ENCODE measurements around the gene PRUNE2. TPM values are rescaled to one million over a fixed set of nuclear protein-coding genes. Genes with fewer than 3 reads are reported as not detected.

PRUNE2 gene
- total RNA-seq, 1 experiment from 2014 or later = 3.5 TPM

GRCh38 chr9:76607730-76608436 lies 298.0 kb downstream of the PRUNE2 start:
- Histone ChIP-seq H3K4me3 (ENCODE audit: low read depth, low read length) (no peak overlapping the region), H3K27me3 (replicated peaks; ENCODE audit: control insufficient read depth, insufficient read depth, low read length) (no peaks in the 10 kb centered on the region), H3K4me1 (no peaks in the 10 kb centered on the region), H3K36me3 (ENCODE audit: control insufficient read depth, insufficient read depth, low read length) (no peaks in the 10 kb centered on the region), H3K9me3 (no peaks in the 10 kb centered on the region)
- Mint-ChIP-seq H3K4me1 (ENCODE audit: low read depth, unreplicated experiment) (no peaks in the 10 kb centered on the region), H3K4me3 (ENCODE audit: unreplicated experiment) (no peak overlapping the region), H3K27ac (ENCODE audit: unreplicated experiment) (no peak overlapping the region), H3K36me3 (ENCODE audit: insufficient read depth, unreplicated experiment) (no peaks in the 10 kb centered on the region), H3K27me3 (ENCODE audit: insufficient read depth, unreplicated experiment) (no peaks in the 10 kb centered on the region), H3K9me3 (ENCODE audit: unreplicated experiment) (no peaks in the 10 kb centered on the region)
- no peak for DNase-seq
- intact Hi-C loops (cut with micrococcal nuclease; ENCODE audit: unreplicated experiment) = no loop called here
- CTCF ChIA-PET = no interaction called here
- no peak for TF ChIP-seq CTCF (IDR thresholded peaks at IDR 0.05; ENCODE audit: insufficient read depth in 1 of 2, low read depth in 1 of 2, low read length in 1 of 2, severe bottlenecking in 1 of 2, unreplicated experiment in 1 of 2)
- BruUV-seq (replicated peaks) = no TSS peak
- POLR2A ChIA-PET = no interaction called here

- Histone ChIP-seq H3K27me3 (replicated peaks; ENCODE audit: control insufficient read depth, insufficient read depth, low read length) (no peaks in the 10 kb centered on the region), H3K9me3 (no peaks in the 10 kb centered on the region), H3K4me3 (ENCODE audit: low read depth, low read length) (no peak overlapping the region), H3K4me1 (no peaks in the 10 kb centered on the region), H3K36me3 (ENCODE audit: control insufficient read depth, insufficient read depth, low read length) (no peaks in the 10 kb centered on the region)
- ChIA-PET POLR2A (no interaction called here), CTCF (no interaction called here)
- H3K9me3 Mint-ChIP-seq (ENCODE audit: unreplicated experiment) = no peaks in the 10 kb centered on the region
- BruUV-seq (replicated peaks) = no TSS peak
- H3K4me3 Mint-ChIP-seq (ENCODE audit: unreplicated experiment) = no peak overlapping the region
- H3K27ac Mint-ChIP-seq (ENCODE audit: unreplicated experiment) = no peak overlapping the region
- H3K36me3 Mint-ChIP-seq (ENCODE audit: insufficient read depth, unreplicated experiment) = no peaks in the 10 kb centered on the region
- no peaks in the 10 kb centered on the region for H3K4me1 Mint-ChIP-seq (ENCODE audit: low read depth, unreplicated experiment)
- DNase-seq = no peak
- TF ChIP-seq CTCF (IDR thresholded peaks at IDR 0.05; ENCODE audit: insufficient read depth in 1 of 2, low read depth in 1 of 2, low read length in 1 of 2, severe bottlenecking in 1 of 2, unreplicated experiment in 1 of 2) = no peak
- H3K27me3 Mint-ChIP-seq (ENCODE audit: insufficient read depth, unreplicated experiment) = no peaks in the 10 kb centered on the region
- intact Hi-C loops (cut with micrococcal nuclease; ENCODE audit: unreplicated experiment) = no loop called here
Measured at GRCh38 chr9:76605321-76605900, 300.5 kb downstream of the PRUNE2 start.

GRCh38 chr9:76603931-76604570 lies 301.9 kb downstream of the PRUNE2 start:
- intact Hi-C loops (cut with micrococcal nuclease; ENCODE audit: unreplicated experiment) = no loop called here

More at GRCh38 chr9:76603931-76604570, 301.9 kb downstream of the PRUNE2 start:
- Histone ChIP-seq H3K4me1 (no peaks in the 10 kb centered on the region), H3K27me3 (replicated peaks; ENCODE audit: control insufficient read depth, insufficient read depth, low read length) (no peaks in the 10 kb centered on the region), H3K36me3 (ENCODE audit: control insufficient read depth, insufficient read depth, low read length) (no peaks in the 10 kb centered on the region), H3K9me3 (no peaks in the 10 kb centered on the region), H3K4me3 (ENCODE audit: low read depth, low read length) (no peak overlapping the region)
- ChIA-PET CTCF (no interaction called here), POLR2A (no interaction called here)
- no peaks in the 10 kb centered on the region for H3K36me3 Mint-ChIP-seq (ENCODE audit: insufficient read depth, unreplicated experiment)
- no peak overlapping the region for H3K4me3 Mint-ChIP-seq (ENCODE audit: unreplicated experiment)
- no peaks in the 10 kb centered on the region for H3K4me1 Mint-ChIP-seq (ENCODE audit: low read depth, unreplicated experiment)
- TF ChIP-seq CTCF (IDR thresholded peaks at IDR 0.05; ENCODE audit: insufficient read depth in 1 of 2, low read depth in 1 of 2, low read length in 1 of 2, severe bottlenecking in 1 of 2, unreplicated experiment in 1 of 2) = no peak
- no peak overlapping the region for H3K27ac Mint-ChIP-seq (ENCODE audit: unreplicated experiment)
- no peak for DNase-seq
- H3K9me3 Mint-ChIP-seq (ENCODE audit: unreplicated experiment) = no peaks in the 10 kb centered on the region
- no TSS peak for BruUV-seq (replicated peaks)
- no peaks in the 10 kb centered on the region for H3K27me3 Mint-ChIP-seq (ENCODE audit: insufficient read depth, unreplicated experiment)

All from Caco-2 (cell line).